AG09319 (cell line): ENCODE data around the gene TBC1D2B.
A peak's percentile ranks its signal among the peaks of the same experiment; 100 is the strongest.
"Not testable (repeated sequence)": the region's sequence is repeated elsewhere in the genome, so short reads cannot be mapped to it uniquely, and the experiment has no call there.

Source experiments
- DNase-seq: peaks from one replicate; pipeline ENCODE4 v3.0.0-alpha.2; 2010; ENCODE audit warnings: low read depth; ENCODE audit errors: extremely low read depth
- CTCF ChIP-seq: IDR thresholded peaks from 2 replicates; pipeline ENCODE4 v1.5.1; 2011; ENCODE audit warnings: low read depth, mild to moderate bottlenecking, inconsistent platforms, low read length, moderate library complexity

TBC1D2B gene

DNA sequence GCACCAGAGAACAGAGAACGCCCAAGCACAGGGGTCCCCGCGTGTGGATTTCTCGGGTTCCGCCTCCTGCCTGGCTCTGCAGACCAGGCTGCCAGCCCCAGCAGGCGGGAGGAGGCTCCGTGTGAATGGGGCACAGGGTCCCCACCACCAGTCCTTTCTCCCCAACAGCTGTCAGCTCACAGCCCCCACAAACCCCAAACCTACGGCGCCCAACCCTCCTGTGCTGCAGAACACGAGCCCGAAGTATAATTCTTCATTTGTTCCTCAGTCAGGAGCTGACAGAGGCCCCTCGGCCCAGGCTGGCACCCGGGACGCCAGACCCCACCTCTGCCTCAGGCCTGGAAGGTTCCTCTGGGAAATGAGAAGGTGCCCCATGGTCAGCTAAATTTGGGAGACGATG is 78.0 kb downstream of the TBC1D2B start:
- DNase-seq, result no peak
- no peak for TF ChIP-seq CTCF

DNA sequence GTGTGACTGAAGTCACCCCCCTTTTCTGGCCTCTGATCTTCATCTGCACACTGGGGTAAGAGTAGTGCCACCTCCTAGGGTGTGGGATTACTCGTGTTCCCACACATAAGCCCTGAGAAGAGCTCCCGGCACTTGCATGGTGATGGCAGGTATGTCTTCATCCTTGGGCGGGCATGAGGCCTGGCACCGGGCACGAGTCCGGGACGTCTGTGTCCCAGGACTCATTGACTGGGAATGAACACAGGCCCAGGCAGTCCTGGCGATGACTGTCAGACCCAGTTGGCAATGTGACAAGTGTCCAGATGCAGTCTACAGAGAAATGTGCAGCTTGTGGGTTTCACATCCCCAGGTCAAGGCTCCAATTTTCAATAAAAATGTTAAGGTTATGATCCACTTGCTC is 78.9 kb downstream of the TBC1D2B start:
- no peak for TF ChIP-seq CTCF
- DNase-seq, result no peak

GRCh38 chr15:77997761-77998554 is 79.6 kb downstream of the TBC1D2B start:
- DNase-seq, result not testable (repeated sequence)

DNA sequence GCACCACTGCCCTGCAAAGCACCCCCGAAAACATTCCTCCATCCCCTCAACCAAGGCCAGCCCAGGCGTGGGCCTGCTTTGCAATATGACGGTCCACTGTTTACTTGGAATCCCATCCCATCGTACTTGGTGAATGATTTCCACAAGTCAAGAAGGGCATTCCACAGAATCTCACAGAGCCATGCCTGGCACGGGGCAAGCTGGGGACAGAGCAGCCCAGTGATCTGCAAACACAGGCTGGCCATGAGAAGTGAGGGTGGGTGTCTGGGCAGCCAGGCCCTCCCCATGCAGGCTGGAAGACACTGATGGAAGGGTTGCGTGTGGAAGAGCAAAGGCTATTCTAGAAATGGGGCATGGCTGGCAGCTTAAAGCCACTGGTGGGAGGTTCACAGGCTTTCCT is 80.3 kb downstream of the TBC1D2B start:
- DNase-seq, result not testable (repeated sequence)

DNA sequence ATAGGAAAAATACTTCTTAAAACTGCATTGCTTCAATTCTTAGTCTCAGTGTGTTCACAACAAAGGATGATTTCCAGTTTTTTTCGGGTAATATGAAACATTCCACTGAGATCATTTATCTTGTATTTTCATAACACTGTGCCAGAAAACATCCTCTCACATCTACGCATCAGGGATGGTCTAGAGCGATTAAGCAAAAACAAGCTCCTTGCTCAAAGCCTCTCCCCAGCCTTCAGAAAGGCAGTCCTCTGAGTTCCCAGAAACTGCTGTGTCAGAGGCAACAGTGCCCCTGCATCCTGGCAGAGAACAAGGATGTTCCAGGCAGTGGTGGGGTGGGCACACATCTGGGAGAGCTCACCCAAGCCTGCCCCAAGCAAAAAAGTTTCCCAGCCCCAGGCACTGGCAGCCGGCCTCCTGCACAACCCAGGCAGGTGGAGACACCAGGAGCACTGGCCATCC is 80.8 kb downstream of the TBC1D2B start:
- DNase-seq, result not testable (repeated sequence)

DNA sequence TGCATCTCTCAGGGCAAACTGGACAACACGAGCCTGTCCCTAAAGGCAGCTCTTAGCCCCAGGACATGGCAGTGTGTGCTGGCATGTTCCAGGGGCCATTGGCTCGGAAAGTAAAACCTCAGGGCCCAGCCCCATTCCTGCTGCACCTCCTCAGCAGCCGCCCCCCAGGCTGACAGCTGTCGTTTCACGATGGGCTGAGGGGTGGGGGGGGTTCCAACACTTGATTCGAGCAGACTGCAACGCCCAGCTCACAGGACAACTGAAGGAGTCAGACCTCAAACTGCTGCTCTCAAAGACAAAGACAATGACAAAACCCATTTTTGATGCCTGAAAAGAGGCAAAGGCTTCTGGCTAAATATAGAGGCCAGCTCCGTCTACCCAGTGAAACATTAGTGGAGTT is 81.3 kb downstream of the TBC1D2B start:
- DNase-seq, result not testable (repeated sequence)

- DNase-seq, result not testable (repeated sequence)
Observed at GRCh38 chr15:77995537-77995918, 82.0 kb downstream of the TBC1D2B start.

GRCh38 chr15:77994893-77995536 is 82.5 kb downstream of the TBC1D2B start:
- peak; percentile 64 for DNase-seq

GRCh38 chr15:77993970-77994693 is 83.4 kb downstream of the TBC1D2B start:
- peak; percentile 71 for DNase-seq
- peak; percentile 1; the same call in 1 of the 2 replicates for TF ChIP-seq CTCF

DNA sequence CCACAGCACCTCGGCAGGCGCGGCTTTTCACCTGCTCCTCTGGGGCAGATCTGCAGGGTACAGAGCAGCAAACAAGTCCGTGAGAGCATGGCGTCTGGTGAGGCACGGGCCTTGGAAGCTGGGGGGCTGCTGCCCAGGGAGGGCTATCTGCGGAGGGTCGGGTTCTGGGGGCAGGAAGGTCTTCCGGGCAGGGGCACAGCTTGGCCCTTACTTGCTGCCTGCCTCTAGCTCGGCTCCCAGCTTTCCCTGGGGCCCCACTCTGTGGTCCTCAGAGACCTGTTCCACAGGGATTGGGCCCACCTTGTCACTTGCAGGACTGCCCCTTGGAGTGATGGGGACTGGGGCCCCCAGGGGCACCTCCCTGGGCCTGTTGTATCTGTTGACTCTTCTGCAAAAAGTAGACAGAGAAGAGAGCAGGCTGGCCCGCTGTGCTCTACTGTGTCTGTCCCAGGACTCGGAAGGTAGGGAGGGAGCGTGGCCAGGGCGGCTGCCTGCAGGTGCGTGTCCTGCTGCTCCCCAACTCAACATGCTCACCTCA is 84.1 kb downstream of the TBC1D2B start:
- TF ChIP-seq CTCF, result no peak
- no peak for DNase-seq
